NCI-H2081 (cell line): Measurements from ENCODE around the gene RAB36.

Experiments used
- DNase-seq, 2 experiments: peaks; one replicate each; lab custom pipeline; 2025; lab: John Stamatoyannopoulos, UW

Gene RAB36, protein sequence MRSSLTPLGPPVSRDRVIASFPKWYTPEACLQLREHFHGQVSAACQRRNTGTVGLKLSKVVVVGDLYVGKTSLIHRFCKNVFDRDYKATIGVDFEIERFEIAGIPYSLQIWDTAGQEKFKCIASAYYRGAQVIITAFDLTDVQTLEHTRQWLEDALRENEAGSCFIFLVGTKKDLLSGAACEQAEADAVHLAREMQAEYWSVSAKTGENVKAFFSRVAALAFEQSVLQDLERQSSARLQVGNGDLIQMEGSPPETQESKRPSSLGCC

DNA sequence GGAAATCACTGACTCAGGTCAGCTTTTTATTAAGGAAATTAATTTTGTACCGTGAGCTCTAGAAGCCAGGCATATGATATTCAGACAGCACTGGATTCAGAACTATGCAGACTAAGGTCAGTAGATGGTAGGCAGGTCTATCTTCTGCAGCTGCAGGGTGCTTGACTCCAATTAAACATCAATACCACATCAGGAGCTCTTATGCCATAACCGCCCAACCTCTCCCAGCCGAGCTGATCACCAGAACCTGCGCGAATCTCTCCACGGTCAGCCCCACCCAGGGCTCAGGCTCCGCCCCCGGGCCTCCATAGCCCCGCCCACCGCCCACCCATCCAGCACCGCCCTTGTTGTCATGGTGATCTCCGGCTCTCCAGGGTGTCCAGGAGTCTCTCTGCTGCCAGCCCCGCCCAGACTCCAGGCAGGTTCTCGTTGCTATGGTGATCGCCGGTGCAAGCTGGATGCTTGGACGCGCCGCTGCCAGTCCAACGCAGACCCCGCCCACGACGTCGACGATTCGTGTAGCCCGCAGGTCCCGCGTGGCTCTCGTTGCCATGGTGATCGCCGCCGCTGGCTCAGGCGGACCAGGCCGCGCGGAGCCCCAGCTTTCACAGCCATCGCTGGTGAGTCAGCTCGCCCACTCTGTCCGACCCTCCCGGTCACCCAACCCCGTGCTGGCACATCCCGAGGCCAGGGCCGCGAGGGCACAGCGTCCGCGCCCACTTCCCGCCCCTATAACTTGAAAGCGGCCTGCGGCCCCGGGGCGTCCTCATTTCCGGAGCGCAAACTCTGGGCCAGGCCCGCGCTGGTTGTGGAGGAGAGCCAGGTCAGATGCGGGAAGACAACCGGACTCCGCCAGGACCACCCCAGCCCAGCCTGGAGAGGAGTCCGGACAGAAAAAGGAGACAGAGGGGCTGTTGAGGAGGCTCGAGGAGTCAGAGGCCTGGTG, at the start of gene RAB36:
Gene RAB36, plus strand, starts transcription at position 546 of the 946 bp plus-strand sequence. CDS start 1,140 bp downstream, outside the sequence.
- peak; percentile 88 to 90 for DNase-seq

DNA sequence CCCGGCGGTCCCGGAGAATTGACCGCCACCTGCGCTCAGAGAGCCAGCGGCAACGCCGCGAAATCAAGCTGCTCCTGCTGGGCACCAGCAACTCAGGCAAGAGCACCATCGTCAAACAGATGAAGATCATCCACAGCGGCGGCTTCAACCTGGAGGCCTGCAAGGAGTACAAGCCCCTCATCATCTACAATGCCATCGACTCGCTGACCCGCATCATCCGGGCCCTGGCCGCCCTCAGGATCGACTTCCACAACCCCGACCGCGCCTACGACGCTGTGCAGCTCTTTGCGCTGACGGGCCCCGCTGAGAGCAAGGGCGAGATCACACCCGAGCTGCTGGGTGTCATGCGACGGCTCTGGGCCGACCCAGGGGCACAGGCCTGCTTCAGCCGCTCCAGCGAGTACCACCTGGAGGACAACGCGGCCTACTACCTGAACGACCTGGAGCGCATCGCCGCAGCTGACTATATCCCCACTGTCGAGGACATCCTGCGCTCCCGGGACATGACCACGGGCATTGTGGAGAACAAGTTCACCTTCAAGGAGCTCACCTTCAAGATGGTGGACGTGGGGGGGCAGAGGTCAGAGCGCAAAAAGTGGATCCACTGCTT, 49.4 kb upstream of the RAB36 start:
- no peak for DNase-seq

DNA sequence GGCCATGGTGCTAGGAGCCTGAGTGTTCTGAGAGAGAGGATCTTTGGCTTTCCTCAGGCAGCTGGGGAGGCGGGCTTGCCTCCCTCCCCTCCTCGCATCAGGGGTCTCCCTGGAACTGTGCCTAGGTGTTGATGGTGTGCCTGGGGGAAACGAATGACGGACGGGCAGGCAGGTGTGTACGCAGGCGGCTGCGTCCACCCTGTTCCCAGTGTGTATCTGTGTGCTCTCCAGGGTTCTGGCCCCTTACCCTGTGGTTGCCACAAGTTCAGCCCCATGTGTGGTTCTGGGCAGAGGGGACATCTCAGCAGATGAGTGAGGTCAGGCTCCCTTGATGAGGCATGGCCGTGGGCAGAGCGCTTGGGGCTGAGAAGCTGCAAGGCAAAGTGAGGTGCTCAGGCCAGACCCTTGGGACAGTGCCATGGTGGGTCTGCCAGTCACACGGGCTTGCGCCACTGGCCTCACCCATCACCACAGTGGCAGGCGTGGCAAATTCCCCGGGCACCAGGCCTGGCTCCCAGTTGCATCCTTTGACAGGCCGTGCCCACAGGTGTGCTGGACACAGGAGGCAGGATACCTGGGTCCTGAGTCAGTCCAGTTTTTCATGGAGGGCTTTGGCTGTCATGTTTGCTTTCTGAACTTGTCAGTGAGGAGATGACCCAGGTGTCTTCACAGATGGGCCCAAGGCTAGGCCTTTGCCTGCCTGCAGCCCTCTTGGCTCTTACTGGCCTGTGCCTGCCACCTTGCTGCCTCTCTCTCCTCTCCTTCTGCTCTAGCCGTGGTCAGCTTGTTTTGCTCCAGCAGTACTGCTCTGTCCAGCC, 47.7 kb upstream of the RAB36 start:
- no peak for DNase-seq

DNA sequence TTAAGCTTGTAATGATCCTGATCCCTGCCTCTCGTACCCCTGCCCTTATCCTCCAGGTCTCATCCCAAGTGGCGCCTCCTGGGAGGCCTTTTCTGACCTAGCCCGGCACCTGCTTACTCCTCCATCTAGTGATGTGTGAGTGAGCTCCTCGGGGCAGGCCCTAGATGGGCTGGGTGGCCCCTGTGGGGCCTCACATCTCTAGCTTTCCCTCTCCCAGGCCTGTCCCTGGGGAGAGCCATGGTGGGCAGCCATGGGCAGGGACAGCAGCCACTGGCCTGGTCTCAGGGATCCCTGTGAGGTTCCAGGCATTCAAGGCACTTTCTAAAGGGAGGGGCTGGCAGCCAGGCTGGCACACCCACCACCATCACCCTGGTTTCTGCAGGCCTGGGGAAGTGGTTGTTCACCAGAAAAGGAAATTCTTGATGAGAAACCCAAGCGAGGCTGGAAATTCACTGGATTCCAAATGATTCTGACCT, 47.0 kb upstream of the RAB36 start:
- DNase-seq: no peak

DNA sequence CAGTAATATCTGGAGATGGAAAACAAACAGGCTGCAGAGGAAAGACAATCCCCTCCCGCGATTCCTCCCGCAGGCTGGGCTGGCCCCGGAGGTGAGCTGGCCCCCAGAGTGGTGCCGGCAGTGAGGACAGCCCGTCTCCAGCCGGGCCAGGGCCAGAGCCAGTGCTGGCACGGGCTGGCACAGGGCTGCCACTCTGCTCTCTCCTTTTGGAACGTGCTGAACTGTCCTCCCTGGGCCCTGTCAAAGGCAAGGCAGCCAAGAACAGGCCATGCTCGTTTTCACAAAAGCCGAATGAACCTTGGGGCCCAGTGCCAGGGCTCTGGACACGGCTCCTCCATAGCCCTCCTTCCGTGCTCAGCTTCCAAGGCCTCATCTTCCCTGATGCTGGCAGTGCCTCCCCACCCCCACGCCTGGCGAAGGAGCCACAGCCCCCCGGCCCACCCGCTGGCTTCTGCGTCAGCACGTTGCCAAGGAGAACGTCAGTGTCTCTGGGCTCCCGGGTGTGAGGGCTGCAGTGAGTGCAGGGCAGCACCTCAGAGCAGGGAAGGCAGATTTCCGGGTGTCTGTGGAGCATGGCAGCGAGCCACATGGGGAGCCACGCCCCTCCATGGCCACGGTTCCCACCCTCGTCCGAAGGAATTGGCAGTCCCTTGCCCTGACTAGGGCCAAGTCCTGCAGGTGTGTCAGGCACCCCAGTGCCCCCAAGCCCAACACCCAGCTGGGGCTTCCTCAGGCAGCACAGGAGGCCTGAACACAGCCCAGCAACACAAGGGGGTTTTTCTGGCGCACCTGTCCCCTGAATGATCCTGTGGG, 46.4 kb upstream of the RAB36 start:
- DNase-seq: no peak

DNA sequence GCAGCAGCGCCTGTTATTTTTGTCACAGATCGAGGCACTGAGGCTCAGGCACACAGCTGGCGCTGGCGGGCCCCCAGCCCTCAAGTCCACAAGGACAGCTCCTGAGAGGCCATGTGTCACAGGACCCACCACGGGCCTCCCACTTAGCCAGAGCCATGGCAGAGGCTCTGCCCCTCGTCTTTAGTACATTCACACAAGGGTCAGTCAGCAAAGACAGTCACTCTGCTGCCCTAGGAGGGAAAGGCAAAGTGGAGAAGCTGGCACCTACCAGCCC, 45.8 kb upstream of the RAB36 start:
- DNase-seq: no peak

DNA sequence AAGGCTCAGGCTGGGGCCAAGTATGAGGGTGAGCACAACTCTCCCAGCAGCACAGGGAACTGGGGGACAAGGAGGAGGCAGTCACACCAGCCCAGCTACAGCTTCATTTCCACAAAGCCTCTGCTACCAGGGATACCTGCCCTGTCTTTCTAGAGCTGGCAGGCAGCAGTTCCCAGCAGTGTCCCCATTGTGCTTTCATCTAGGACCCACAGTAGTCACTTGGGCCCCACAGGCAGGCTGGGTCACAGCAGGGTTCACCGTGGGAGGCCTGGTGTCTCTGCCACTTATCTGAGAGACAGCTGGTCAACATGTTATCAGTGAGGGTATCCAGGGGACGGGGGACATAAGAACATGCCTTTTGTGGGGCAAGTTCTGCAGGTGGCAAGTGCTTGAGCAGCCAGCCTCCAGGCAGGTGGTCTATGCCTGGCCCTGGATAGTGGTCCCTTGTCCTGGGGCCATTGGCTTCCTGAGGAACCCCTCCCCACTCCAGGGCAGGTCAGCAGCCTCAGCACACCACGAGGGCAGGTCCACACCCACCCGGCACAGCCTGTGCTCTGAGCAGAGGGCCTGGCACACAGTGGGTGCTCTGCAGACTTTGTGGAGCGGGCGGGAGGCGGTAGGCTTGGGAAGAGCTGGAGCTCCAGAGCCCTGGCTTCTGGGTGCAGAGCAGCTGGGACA, 45.0 kb upstream of the RAB36 start:
- no peak for DNase-seq

DNA sequence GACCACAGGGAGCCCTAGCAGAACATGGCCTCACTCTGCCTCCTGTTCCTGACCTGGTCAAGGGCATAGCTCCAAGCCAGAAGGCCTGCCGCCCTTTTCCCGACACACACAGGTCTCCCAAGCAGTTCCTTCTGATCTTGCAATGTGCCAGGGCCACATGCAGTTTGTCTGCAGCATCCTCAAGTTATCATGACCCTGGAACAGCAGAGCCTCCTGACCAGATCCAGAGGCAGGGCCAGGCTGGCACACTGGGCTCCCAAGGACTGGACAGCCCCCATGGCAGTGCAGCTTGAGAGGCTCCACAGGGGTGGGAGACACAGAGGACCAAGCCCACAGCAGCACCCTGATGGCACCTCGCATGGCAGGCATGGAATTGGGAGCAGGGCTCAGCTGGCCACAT, 43.8 kb upstream of the RAB36 start:
- DNase-seq: no peak

DNA sequence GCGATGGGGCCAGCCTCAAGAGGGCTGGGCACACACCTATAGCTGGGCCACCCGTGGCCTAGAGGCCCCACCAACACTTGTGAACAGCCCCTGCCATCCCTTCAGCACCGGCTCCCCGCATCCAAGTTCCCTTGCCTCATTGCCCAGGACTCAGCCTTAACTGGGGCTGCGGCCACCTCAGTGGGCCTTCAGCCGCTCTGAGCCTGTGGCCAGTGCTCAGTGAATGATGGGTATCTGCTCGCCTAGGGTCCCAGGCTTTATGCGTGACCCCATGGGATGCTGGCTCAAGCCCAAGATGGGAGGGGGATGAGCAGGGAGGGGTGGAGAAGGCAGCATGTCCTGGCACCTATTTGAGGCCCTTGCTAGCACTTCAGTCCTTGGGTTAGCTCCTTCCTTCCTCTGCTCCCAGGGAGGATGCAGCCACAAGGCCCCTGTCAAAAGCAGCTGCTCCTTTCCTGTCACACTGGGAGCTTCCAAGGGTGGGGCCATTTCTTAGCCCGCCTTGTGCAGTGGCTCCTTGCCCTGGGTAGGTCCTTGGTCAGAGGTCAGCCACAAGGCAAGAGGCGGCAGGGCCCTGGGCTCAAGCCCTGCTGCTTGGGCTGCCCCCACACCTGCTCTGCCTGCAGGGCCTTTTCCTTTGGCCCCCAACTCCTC, 43.1 kb upstream of the RAB36 start:
- no peak for DNase-seq

DNA sequence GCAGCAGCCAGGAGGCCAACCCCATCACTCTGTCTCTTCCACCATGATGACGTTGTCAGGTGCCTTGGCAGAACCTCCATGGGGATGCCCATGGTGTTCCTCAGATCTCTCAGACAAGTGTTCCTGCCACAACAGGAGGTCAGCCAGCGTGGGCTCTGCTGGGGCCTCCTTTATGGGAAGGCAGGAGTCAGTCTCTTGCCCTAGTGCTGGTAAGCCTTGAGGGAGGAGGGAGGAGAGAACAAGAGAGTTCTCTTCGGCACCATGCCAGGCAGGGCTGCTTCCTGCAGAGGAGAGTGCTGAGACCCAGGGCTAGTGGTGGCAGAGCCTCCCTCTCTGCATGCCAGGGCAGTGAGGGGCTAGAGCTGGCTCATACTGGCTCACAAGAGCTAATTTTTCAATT, 42.5 kb upstream of the RAB36 start:
- DNase-seq: no peak

DNA sequence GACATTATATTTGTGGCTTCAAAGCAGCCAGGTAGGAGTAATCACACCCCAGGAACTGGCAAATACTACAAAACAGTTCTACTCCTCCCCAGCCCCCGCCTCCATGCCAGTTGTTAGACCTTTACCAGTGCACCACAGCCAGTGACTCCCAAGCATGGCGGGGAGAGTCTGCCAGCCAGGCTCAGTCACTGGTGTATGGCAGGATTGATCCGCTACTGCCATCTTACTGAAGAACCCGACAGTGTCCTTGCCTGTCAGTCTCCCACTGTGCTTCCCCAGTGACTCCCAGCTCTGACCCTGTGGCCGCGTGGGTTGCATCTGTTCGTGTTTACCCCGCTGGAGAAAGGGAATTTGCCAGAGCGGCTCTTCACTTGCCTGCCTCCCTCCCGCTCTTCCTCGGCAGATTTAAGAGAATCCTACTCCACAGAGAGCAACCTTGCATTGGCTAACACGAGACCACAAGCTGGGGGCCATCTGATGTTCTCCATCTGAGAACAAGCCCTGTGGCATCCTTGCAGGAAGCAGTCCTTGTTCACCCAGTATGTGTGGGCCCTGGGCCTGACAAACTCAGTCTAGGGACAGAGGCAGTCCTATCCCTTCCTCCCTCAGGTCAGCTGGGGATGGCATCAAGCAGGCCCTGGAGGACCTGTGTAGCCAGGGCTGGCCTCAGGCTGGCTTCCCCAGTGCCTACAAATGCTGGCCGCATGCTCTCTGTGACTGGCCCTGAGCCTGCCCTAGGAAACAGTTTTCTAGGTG, 41.9 kb upstream of the RAB36 start:
- no peak for DNase-seq

DNA sequence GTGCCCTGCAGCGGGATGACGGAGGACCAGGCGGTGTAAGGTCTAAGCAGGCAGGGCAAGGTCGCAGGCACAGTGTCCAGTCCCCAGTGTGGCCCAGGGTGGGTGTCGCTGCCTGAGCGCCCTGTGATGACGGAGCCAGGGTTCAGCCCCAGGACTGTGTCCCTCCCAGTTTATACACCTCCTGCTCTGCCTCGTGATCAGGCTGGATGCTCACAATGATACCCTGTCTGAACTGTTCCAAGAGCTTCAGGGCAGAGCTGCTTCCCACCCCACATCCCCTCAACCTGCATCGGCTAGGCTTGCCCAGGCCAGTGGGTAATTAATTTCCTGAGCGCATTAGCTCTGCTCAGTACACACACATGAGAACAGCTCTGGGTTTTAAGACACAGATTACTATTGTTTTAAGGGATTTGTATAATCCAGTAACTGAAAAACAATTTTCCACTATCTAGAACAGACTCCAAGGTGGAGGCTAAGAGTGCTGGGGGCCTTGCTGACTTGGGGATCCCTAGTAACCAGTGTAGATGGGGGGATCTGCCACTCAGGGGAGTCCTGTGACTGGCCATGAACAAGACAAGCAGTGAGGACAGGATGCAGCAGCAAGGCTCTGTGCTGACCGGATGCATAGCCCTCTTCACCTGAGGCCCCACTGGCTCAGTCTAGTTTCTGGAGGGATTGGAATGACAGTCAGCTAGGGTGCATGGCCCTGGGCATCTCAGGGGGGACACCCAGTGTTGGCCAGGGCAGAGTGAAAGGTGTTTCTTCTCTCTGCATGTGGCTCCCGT, 40.9 kb upstream of the RAB36 start:
- no peak for DNase-seq

DNA sequence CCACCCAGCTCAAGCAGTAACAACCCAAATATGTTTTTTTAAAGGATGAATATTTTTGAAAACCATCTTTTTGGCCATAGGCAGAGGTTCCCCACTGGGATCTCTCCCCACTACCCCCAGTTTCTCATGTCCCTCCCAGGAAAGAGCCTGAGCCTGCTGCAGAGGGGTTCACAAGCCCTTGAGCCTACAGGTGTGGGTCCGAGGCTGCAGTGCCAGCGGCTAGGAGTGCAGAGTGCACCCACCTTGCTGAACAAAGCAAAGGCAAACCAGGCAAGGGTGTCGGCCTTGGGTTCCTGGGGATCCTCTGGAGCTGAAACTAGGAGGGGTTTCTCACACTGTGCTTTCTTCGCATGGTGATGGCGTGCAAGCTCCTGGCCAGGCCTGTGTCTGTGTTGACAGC, 40.0 kb upstream of the RAB36 start:
- no peak for DNase-seq

DNA sequence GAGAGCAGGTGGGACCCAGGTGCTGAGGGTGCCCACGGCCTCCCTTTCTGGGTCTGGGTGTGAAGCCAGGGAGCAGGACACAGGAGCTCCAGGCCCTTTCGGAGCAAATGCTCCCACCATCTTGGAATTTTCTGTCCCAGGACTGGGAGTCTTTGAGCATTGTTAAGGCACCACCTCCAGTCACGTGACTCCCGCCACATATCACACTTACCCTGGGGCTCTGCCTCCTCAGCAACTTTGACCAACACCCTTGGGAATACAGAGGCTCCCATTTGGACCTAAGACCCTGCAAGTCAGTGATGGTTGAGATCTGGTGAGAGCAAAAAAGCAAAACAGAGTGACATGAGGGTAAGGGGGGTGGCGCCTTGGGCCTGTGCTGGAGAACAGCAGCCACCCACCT, 39.4 kb upstream of the RAB36 start:
- no peak for DNase-seq

DNA sequence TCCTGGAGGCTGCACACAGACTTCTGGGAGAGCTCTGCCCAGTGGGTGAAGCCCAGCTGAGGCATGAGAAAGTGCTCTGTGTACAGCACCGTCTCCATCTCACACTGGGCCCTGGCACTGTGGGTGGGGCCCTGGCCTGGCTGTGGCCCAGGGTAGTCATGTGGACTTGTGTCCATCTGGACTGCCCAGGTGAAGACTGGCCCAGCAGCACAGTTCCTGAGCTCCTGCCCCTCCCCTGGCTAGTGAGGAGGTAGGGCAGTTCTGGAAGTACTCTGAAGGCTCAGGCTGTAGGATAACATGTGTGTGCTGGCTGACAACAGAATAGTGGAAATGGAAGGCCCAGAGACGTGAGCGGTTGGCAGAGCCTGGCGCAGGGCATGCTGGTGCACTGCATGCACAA, 38.9 kb upstream of the RAB36 start:
- no peak for DNase-seq

DNA sequence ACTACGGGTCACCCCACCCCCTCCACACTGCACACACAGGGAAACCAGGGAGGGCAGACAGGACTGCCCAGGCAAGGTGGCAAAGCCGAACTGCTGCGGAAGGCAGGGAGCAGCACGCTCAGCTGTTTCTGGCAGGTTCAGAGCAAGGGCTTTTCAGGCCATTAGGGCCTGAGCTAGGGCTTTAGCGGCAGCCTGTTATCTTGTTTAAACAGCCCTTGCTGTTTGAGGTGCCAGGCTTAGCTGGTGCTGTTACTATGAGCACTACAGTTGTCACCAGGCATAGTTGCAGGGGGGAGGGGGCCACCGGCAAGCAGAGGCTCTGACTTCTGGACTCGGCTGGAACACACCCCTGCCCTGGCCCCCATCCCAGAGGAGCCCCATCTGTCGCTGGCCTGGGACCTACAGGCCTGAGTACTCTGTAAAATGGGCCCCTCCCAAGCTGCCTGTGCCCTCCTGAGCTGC, 38.3 kb upstream of the RAB36 start:
- peak in 1 of 2 experiments; percentile 44 for DNase-seq

DNA sequence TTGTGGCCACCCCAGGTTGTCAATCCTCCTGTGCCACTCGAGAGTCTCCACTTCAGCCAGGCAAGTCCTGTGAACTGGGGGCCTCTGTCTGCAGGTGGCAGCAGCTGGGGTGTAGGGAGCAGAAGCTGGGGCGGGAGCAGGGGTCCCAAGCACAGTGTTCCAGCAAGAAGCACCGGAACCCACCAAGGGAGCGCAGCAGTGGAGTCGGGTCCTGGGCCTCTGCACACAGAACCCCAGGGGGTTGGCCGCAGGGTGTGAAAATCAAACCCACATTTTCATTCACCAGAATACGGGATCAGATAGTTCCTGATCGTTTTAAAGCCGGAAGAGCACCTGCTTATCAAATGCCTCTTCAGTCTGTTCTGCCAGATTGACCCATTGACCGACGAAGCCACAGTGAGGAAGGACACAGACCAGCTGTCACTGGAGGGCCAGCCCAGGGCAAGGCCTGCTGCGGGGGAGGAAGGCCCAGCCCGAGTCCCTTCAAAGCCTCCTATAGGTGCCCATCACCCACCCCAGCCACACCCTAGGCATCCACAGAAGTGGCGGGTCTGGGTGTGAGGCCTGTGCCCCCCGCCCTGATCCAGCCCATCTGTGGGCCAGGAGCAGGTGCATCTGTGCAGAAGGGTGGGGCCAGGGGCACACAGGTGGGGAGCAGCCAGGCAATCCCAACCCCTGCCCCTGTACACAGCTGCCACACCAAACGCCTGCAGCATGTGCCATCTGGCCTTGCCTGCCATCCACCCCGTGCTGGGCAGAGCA, 37.6 kb upstream of the RAB36 start:
- no peak for DNase-seq
